H9 (cell line): ENCODE results near the gene PPHLN1. TPM values are rescaled to one million over a fixed set of nuclear protein-coding genes. Genes with fewer than 3 reads are reported as not detected.
A peak's percentile ranks its signal among the peaks of the same experiment; 100 is the strongest.

Experiments
- DNase-seq: peaks from one replicate; pipeline ENCODE4 v3.0.0-alpha.2; 2017
- H2AFZ ChIP-seq: one replicate; pipeline ENCODE4 v1.6.1; 2013; ENCODE audit warnings: mild to moderate bottlenecking, low read length, control low read depth, moderate library complexity
- H2AK5ac ChIP-seq: 2 replicates; pipeline ENCODE4 v1.6.1; 2013; ENCODE audit warnings: low read length, control low read depth, mixed read lengths; ENCODE audit not compliant: insufficient read length
- H2BK120ac ChIP-seq: one replicate; pipeline ENCODE4 v1.6.1; 2013; ENCODE audit warnings: low read depth, mild to moderate bottlenecking, low read length, control low read depth, inconsistent platforms; ENCODE audit not compliant: poor library complexity, severe bottlenecking
- H2BK12ac ChIP-seq: 2 replicates; pipeline ENCODE4 v1.6.1; 2013; ENCODE audit warnings: low read length, control low read depth, mixed read lengths, low read depth; ENCODE audit not compliant: insufficient read length
- H2BK15ac ChIP-seq: 2 replicates; pipeline ENCODE4 v1.6.1; 2013; ENCODE audit warnings: low read depth, low read length, control low read depth
- H2BK20ac ChIP-seq: one replicate; pipeline ENCODE4 v1.6.1; 2013; ENCODE audit warnings: low read depth, mild to moderate bottlenecking, low read length, control low read depth, inconsistent platforms; ENCODE audit not compliant: poor library complexity, severe bottlenecking
- H2BK5ac ChIP-seq: 2 replicates; pipeline ENCODE4 v1.6.1; 2013; ENCODE audit warnings: low read length, control low read depth, mixed read lengths; ENCODE audit not compliant: insufficient read length
- H3K14ac ChIP-seq: 2 replicates; pipeline ENCODE4 v1.6.1; 2013; ENCODE audit warnings: low read length, control low read depth; ENCODE audit not compliant: insufficient read depth
- H3K18ac ChIP-seq: 2 replicates; pipeline ENCODE4 v1.6.1; 2013; ENCODE audit warnings: low read depth, mild to moderate bottlenecking, mixed read lengths, low read length, control low read depth; ENCODE audit not compliant: insufficient read length
- H3K23ac ChIP-seq: 2 replicates; pipeline ENCODE4 v1.6.1; 2013; ENCODE audit warnings: low read length, control low read depth, mixed read lengths, low read depth; ENCODE audit not compliant: insufficient read length
- H3K23me2 ChIP-seq: 2 replicates; pipeline ENCODE4 v1.6.1; 2013; ENCODE audit warnings: low read depth, mild to moderate bottlenecking, mixed read lengths, low read length, control low read depth; ENCODE audit not compliant: insufficient read length, poor library complexity, severe bottlenecking
- H3K27ac ChIP-seq: 2 replicates; pipeline ENCODE4 v1.5.1; 2013; ENCODE audit warnings: low read length, control low read depth, mixed read lengths, low read depth; ENCODE audit not compliant: insufficient read length
- H3K27me3 ChIP-seq: 2 replicates; pipeline ENCODE4 v1.6.1; 2013; ENCODE audit warnings: low read length, control low read depth, inconsistent platforms; ENCODE audit not compliant: insufficient read depth
- H3K4ac ChIP-seq: 2 replicates; pipeline ENCODE4 v1.6.1; 2013; ENCODE audit warnings: low read depth, mild to moderate bottlenecking, control low read depth, inconsistent platforms, low read length, moderate library complexity
- H3K4me1 ChIP-seq: 2 replicates; pipeline ENCODE4 v1.6.1; 2013; ENCODE audit warnings: low read length, control low read depth, inconsistent platforms; ENCODE audit not compliant: insufficient read depth
- H3K4me2 ChIP-seq: 2 replicates; pipeline ENCODE4 v1.6.1; 2013; ENCODE audit warnings: low read length, control low read depth, mixed read lengths; ENCODE audit not compliant: insufficient read length, insufficient read depth
- H3K56ac ChIP-seq: 2 replicates; pipeline ENCODE4 v1.6.1; 2013; ENCODE audit warnings: low read depth, mild to moderate bottlenecking, mixed read lengths, low read length, control low read depth; ENCODE audit not compliant: insufficient read length
- H3K79me1 ChIP-seq: 2 replicates; pipeline ENCODE4 v1.6.1; 2013; ENCODE audit warnings: low read depth, mild to moderate bottlenecking, moderate library complexity, low read length, control low read depth, inconsistent platforms; ENCODE audit not compliant: insufficient read depth, poor library complexity, severe bottlenecking
- H3K79me2 ChIP-seq: 2 replicates; pipeline ENCODE4 v1.6.1; 2013; ENCODE audit warnings: low read length, control low read depth, inconsistent platforms; ENCODE audit not compliant: insufficient read depth
- H3K9ac ChIP-seq: 2 replicates; pipeline ENCODE4 v1.6.1; 2013; ENCODE audit warnings: low read length, control low read depth, mixed read lengths; ENCODE audit not compliant: insufficient read length; ENCODE audit errors: extremely low read depth
- H3K9me3 ChIP-seq: one replicate; pipeline ENCODE4 v1.6.1; 2013; ENCODE audit warnings: low read depth, low read length, inconsistent platforms; ENCODE audit not compliant: control insufficient read depth
- H3T11ph ChIP-seq: one replicate; pipeline ENCODE4 v1.6.1; 2013; ENCODE audit warnings: mild to moderate bottlenecking, low read length, control low read depth, inconsistent platforms
- H4K20me1 ChIP-seq: one replicate; pipeline ENCODE4 v1.6.1; 2013; ENCODE audit not compliant: control insufficient read depth, insufficient read length, insufficient read depth
- H4K5ac ChIP-seq: 2 replicates; pipeline ENCODE4 v1.6.1; 2013; ENCODE audit warnings: low read depth, mild to moderate bottlenecking, mixed read lengths, low read length, control low read depth; ENCODE audit not compliant: insufficient read length
- H4K8ac ChIP-seq: replicated peaks from 2 replicates; pipeline ENCODE4 v1.6.1; 2013; ENCODE audit warnings: low read length, control low read depth, mixed read lengths, low read depth; ENCODE audit not compliant: insufficient read length
- H4K91ac ChIP-seq: 2 replicates; pipeline ENCODE4 v1.6.1; 2013; ENCODE audit warnings: low read depth, mild to moderate bottlenecking, moderate library complexity, mixed read lengths, low read length, control low read depth; ENCODE audit not compliant: insufficient read length
- H3K27ac Mint-ChIP-seq, 3 experiments: 2 replicates in 2 of 3; 3 replicates in 1 of 3; pipeline ENCODE4 v1.8.0; 2020 to 2021; ENCODE audit warnings: mixed read lengths in 3 of 3, mild to moderate bottlenecking in 1 of 3, moderate library complexity in 1 of 3
- H3K27me3 Mint-ChIP-seq: 2 replicates; pipeline ENCODE4 v1.8.0; 2021; ENCODE audit warnings: low read depth, mild to moderate bottlenecking, moderate library complexity, mixed read lengths
- H3K36me3 Mint-ChIP-seq, 3 experiments: 2 replicates in 2 of 3; 3 replicates in 1 of 3; pipeline ENCODE4 v1.8.0; 2020 to 2021; ENCODE audit warnings: low read depth in 3 of 3, mixed read lengths in 3 of 3; ENCODE audit not compliant: insufficient read depth in 1 of 3
- H3K4me1 Mint-ChIP-seq, 2 experiments: 2 replicates each; pipeline ENCODE4 v1.8.0; 2020; ENCODE audit warnings: mixed read lengths in 2 of 2
- H3K4me3 Mint-ChIP-seq, 2 experiments: 2 replicates in 1 of 2; 3 replicates in 1 of 2; pipeline ENCODE4 v1.8.0; 2020 to 2021; ENCODE audit warnings: mild to moderate bottlenecking in 2 of 2, mixed read lengths in 2 of 2, moderate library complexity in 1 of 2
- H3K9me3 Mint-ChIP-seq, 2 experiments: 2 replicates in 1 of 2; 3 replicates in 1 of 2; pipeline ENCODE4 v1.8.0; 2020; ENCODE audit warnings: mild to moderate bottlenecking in 2 of 2, mixed read lengths in 2 of 2, moderate library complexity in 1 of 2
- CTCF ChIP-seq: fragments of 200-600 bp; sonication (generic); conservative IDR thresholded peaks from 3 replicates; pipeline ENCODE4 v1.8.0; 2021; ENCODE audit warnings: antibody characterized with exemption, mild to moderate bottlenecking
- WGBS: extraction: QIAGEN DNeasy Blood & Tissue Kit; methylation state at CpG from one replicate; pipeline ENCODE4 v1.1.7; 2013; ENCODE audit warnings: missing lambda C conversion rate, low lambda C conversion rate, mixed read lengths; ENCODE audit not compliant: insufficient read length; ENCODE audit errors: extremely low coverage; 5-methylcytosine and 5-hydroxymethylcytosine counted together
- total RNA-seq: library from RNA; stranded (reverse); gene quantifications from 2 replicates; pipeline ENCODE4 v1.2.1, GENCODE V29; 2021

PPHLN1 gene
- total RNA-seq, 1 experiment from 2014 or later: 66.2 TPM

GRCh38 chr12:42382013-42382696 is 56.2 kb downstream of the PPHLN1 start:
- Mint-ChIP-seq H3K4me1 (peaks cover 18 to 20% of the 10 kb centered on the region in 2 experiments), H3K9me3 (no peaks in the 10 kb centered on the region), H3K4me3 (no peak overlapping the region), H3K27ac (peak overlapping the region; percentile 1 to 82 (median 32); a peak in 6 of 7 replicates), H3K27me3 (no peaks in the 10 kb centered on the region), H3K36me3 (peaks cover 0 to 6% (median 0%) of the 10 kb centered on the region in 3 experiments; a peak in 2 of 7 replicates)
- Histone ChIP-seq H3K23ac (no peak overlapping the region), H3K23me2 (no peaks in the 10 kb centered on the region), H2BK15ac (no peak overlapping the region), H3K27ac (peak overlapping the region; percentile 20), H3K79me2 (no peaks in the 10 kb centered on the region), H3K27me3 (no peaks in the 10 kb centered on the region), H2BK20ac (no peak overlapping the region), H2BK120ac (no peak overlapping the region), H2BK5ac (no peak overlapping the region), H2AFZ (no peak overlapping the region), H4K20me1 (no peaks in the 10 kb centered on the region), H3K79me1 (no peaks in the 10 kb centered on the region), H4K91ac (no peak overlapping the region), H4K5ac (no peak overlapping the region), H3K4ac (no peak overlapping the region), H3K18ac (no peak overlapping the region), H4K8ac (no peak overlapping the region), H3K4me2 (no peak overlapping the region), H2AK5ac (no peak overlapping the region), H3K14ac (no peak overlapping the region), H3T11ph (no peak overlapping the region), H3K9ac (no peak overlapping the region), H3K9me3 (no peaks in the 10 kb centered on the region), H2BK12ac (no peak overlapping the region), H3K4me1 (peaks cover 2% of the 10 kb centered on the region; the same call in 1 of the 2 replicates), H3K56ac (no peak overlapping the region)
- WGBS: no CpG with 5 or more reads among the region's 2 CpGs
- DNase-seq: no peak
- no peak for TF ChIP-seq CTCF
